Ramos (cell line): Measurements from ENCODE around the gene CRTC3.
"Not testable (repeated sequence)": the region's sequence is repeated elsewhere in the genome, so short reads cannot be mapped to it uniquely, and the experiment has no call there.

Experiments
- in situ Hi-C: fragments of 300-500 bp; cut with MboI; formaldehyde crosslinking; loops from one replicate; pipeline ENCODE4 v1.14.3; 2022; ENCODE audit warnings: low sequenced_read_pairs; ENCODE audit not compliant: unreplicated experiment

The CRTC3 gene

GRCh38 chr15:90529371-90530249 lies at the start of gene CRTC3:
Gene CRTC3, plus strand, starts transcription at chr15:90529923. Its CDS starts 149 bp downstream, at chr15:90530072.
- in situ Hi-C loops, result no loop called here

- in situ Hi-C loops, result no loop called here
These were observed 48.7 kb upstream of the CRTC3 start for GRCh38 chr15:90481023-90481422.

- in situ Hi-C loops, result no loop called here
These were observed 47.4 kb upstream of the CRTC3 start for GRCh38 chr15:90482124-90483011.

DNA sequence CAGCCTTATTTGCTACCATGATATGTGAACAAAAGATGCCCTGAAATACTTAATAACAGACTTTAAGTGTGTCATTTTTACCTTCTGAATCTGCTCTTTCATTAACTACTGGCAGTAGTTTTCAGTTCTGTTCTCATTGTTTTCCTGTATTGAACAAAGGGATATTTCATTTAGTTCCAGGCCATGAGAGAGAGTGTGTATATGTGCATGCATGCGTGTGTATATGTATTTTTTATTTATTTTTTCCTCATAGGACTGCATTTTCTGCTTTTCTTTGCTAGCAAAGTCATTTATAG lies 46.8 kb upstream of the CRTC3 start:
- in situ Hi-C loops, result no loop called here

- in situ Hi-C loops, result no loop called here
These were observed 46.1 kb upstream of the CRTC3 start for GRCh38 chr15:90483637-90484036.

- in situ Hi-C loops, result no loop called here
These were observed 42.5 kb upstream of the CRTC3 start for GRCh38 chr15:90487186-90487585.

DNA sequence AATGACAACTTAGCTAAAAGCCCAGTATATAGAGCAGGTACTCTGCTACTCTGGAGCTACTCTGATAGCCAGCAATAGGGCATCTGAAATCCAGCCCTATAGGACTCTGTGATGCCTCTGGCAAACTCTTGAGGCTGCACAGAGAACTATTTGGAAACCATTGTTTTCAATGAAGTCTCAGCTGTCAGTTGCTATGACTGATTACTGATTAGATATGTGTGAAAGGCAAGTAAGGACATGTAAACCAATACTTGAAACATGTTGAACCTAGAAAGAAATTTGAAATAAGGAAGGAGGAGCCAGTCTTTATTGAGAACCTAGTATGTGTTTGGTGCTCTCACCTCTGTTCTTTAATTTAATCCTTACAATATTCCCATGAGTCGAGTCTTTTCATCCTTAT lies 40.2 kb upstream of the CRTC3 start:
- in situ Hi-C loops, result no loop called here

- in situ Hi-C loops, result no loop called here
These were observed 39.8 kb upstream of the CRTC3 start for GRCh38 chr15:90489944-90490343.

GRCh38 chr15:90493647-90494046 lies 36.1 kb upstream of the CRTC3 start:
- in situ Hi-C loops, result no loop called here

- in situ Hi-C loops, result no loop called here
These were observed 34.7 kb upstream of the CRTC3 start for GRCh38 chr15:90495067-90495466.

DNA sequence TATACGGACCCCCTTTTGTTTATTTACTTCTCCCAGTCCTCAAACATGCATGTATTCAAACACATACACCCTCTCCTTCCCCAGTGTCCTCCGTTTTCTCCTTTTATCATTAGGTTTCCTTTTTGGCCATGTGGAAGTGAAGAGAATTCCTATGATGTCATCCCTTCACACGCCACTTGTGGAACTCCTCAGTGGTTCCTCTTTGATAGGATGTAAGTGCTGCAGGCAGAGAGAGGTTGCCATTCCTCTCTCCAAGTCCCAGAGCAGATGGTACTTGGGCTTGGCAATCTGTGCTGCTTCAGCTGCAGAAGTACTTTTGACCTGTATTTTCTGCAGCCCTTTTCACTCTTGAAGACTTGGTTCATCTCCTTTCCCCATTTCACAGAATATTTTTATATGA lies 32.9 kb upstream of the CRTC3 start:
- in situ Hi-C loops, result no loop called here

DNA sequence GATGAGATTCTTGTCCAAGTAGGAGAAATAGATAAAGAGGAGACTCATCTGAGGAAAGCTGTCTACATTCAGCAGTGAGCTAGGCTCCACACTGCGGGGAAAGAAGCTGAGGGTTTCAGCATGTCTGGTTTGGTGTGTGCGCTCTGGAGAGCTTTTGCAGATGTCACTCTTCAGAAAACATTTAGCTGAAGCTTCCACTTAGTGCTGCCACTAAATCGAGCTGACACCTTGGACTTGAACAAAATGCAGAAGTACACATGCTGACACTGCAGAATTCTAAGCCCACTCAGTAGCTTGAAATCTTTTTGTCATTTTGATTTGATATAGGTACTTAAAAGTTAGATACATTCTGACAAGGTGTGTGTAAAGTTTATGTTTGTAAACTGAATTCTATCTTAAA lies 32.3 kb upstream of the CRTC3 start:
- in situ Hi-C loops, result no loop called here

GRCh38 chr15:90497912-90498311 lies 31.8 kb upstream of the CRTC3 start:
- in situ Hi-C loops, result no loop called here

GRCh38 chr15:90500171-90500570 lies 29.6 kb upstream of the CRTC3 start:
- in situ Hi-C loops, result no loop called here

DNA sequence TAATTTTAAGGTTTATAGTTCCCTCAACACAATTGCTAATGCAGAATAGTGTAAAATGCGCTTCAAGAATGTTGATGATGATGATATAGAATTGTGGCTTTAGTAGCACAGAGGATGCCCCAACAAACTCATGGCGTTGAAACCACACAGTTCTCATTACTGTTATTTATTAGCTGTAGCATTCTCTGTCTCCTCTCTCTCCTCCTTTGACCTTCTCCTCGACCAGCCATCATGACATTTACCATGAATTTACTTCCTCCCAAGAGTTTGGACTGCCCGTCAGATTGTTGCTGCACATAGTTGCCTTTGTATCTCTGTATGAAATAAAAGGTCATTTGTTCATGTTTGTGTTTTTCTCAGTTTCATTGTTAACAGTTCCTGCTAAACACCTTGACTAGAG lies 27.8 kb upstream of the CRTC3 start:
- in situ Hi-C loops, result no loop called here

DNA sequence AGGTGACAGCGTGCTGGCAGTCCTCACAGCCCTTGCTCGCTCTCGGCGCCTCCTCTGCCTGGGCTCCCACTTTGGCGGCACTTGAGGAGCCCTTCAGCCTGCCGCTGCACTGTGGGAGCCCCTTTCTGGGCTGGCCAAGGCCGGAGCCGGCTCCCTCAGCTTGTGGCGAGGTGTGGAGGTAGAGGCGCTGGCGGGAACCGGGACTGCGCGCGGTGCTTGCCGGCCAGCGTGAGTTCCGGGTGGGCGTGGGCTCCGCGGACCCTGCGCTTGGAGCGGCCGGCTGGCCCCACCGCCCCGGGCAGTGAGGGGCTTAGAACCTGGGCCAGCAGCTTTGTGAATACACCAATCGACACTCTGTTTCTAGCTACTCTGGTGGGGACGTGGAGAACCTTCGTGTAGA lies 18.9 kb upstream of the CRTC3 start:
- in situ Hi-C loops, result not testable (repeated sequence)

GRCh38 chr15:90511211-90511618 lies 18.5 kb upstream of the CRTC3 start:
- in situ Hi-C loops, result not testable (repeated sequence)

DNA sequence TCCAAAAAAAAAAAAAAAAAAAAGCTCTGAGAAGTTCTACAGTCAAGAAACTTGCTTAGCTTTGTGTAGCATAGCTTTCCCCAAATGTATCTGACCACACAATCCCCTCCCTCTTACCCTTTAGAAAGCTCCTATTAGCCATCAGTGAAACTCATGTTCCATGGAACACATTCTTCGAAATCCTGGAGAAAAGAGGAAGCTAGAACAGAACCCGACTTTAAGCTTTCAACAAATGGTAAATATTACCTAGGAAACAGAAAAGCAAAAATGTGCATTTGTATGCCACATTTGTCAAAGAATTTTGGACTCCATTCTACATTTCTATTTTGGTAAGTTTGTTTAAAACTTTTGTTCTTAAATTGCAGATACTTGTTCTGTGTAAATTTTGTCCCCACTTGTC lies 17.4 kb upstream of the CRTC3 start:
- in situ Hi-C loops, result no loop called here

DNA sequence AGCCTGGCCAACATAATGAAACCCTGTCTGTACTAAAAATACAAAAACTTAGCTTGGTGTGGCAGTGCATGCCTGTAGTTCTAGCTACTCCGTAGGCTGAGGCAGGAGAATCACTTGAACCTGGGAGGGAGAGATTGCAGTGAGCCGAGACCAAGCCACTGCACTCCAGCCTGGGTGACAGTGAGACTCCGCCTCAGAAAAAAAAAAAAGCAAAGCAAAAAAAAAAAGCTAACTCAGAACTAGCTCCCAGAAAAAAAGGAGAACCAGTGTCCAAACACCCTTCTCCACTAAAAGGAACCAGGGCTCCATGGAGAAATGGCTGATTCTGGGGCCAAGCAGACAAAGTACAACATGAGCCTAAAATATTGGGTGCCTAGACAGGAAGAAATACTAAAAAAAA lies 16.7 kb upstream of the CRTC3 start:
- in situ Hi-C loops, result no loop called here

DNA sequence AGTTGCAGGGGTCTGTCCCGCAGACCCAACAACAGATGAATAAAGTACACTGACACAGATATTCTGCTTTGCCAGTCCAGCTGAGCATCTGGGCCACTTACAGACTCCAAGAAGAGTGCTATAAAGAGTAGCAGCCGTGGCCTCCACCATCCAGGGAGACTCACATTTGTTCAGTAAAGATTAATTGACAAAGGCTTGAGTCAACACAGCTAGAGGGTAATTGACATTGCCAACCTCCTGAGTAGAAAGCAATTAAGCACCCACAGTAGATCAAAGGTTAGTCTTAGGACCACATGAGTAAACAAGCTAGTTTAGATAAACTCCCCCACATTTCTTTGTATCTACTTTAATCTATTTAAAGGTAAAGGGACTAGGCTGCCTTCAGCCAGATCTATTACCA lies 16.3 kb upstream of the CRTC3 start:
- in situ Hi-C loops, result no loop called here

- in situ Hi-C loops, result not testable (repeated sequence)
These were observed 15.8 kb upstream of the CRTC3 start for GRCh38 chr15:90513893-90514292.
